ENCODE results near the gene FADS3. TPM values are rescaled to one million over a fixed set of nuclear protein-coding genes. Genes with fewer than 3 reads are reported as not detected.

Gene FADS3
- total and polyA plus RNA-seq, 2 of the 13 experiments (the other 11 are each of a cell fraction or from before 2014, with no cell fraction given) = 13.4 to 23.2 TPM

DNA sequence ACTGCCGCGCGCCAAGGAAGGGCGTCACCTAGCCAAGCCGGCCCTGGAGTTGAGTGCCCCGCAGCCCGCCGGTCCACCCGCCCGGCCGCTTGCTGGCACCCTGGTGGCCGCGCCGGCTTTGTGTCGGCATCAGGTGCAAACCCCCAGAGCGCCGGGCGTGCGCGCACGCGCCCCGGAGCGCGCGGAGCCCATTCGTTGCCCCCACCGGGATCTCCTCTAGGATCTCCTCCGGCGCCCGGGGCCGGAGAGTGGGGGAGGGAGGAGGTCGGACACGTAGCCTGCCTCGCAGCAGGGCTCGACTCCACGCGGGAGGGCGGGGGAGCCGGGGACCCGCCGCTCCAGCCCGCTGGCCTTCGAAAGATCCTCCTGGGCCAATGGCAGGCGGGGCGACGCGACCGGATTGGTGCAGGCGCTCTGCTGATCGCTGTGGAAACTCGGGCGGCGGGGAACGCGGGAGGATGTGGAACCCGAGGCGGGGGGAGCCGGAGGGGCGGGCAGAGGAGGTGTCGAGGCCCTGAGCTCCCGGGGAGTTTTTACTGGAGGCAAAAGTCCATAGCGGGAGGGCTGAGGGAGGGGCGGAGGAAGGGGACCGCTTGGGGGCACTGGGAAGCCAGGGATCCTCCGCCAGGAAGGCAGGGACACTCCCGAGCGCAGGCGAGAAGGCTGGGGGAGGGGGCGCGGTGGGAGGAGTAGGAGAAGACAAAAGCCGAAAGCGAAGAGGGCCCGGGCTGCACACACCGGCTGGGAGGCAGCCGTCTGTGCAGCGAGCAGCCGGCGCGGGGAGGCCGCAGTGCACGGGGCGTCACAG, 63.6 kb downstream of the FADS3 start, which contains the start of gene FADS2 (continued):
- TF ChIP-seq, protein P1, sequence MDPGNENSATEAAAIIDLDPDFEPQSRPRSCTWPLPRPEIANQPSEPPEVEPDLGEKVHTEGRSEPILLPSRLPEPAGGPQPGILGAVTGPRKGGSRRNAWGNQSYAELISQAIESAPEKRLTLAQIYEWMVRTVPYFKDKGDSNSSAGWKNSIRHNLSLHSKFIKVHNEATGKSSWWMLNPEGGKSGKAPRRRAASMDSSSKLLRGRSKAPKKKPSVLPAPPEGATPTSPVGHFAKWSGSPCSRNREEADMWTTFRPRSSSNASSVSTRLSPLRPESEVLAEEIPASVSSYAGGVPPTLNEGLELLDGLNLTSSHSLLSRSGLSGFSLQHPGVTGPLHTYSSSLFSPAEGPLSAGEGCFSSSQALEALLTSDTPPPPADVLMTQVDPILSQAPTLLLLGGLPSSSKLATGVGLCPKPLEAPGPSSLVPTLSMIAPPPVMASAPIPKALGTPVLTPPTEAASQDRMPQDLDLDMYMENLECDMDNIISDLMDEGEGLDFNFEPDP (CRISPR knock-in tag; conservative IDR thresholded peaks at IDR 0.05) = no peak
- no peak for TF ChIP-seq NFIB (CRISPR knock-in tag; IDR thresholded peaks at IDR 0.05; ENCODE audit: borderline replicate concordance)
- TF ChIP-seq, protein P2, sequence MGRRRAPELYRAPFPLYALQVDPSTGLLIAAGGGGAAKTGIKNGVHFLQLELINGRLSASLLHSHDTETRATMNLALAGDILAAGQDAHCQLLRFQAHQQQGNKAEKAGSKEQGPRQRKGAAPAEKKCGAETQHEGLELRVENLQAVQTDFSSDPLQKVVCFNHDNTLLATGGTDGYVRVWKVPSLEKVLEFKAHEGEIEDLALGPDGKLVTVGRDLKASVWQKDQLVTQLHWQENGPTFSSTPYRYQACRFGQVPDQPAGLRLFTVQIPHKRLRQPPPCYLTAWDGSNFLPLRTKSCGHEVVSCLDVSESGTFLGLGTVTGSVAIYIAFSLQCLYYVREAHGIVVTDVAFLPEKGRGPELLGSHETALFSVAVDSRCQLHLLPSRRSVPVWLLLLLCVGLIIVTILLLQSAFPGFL (CRISPR knock-in tag; IDR thresholded peaks at IDR 0.05) = no peak
- TF ChIP-seq, protein P3, sequence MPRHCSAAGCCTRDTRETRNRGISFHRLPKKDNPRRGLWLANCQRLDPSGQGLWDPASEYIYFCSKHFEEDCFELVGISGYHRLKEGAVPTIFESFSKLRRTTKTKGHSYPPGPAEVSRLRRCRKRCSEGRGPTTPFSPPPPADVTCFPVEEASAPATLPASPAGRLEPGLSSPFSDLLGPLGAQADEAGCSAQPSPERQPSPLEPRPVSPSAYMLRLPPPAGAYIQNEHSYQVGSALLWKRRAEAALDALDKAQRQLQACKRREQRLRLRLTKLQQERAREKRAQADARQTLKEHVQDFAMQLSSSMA (CRISPR knock-in tag; IDR thresholded peaks at IDR 0.05) = no peak
- TF ChIP-seq, protein P4, sequence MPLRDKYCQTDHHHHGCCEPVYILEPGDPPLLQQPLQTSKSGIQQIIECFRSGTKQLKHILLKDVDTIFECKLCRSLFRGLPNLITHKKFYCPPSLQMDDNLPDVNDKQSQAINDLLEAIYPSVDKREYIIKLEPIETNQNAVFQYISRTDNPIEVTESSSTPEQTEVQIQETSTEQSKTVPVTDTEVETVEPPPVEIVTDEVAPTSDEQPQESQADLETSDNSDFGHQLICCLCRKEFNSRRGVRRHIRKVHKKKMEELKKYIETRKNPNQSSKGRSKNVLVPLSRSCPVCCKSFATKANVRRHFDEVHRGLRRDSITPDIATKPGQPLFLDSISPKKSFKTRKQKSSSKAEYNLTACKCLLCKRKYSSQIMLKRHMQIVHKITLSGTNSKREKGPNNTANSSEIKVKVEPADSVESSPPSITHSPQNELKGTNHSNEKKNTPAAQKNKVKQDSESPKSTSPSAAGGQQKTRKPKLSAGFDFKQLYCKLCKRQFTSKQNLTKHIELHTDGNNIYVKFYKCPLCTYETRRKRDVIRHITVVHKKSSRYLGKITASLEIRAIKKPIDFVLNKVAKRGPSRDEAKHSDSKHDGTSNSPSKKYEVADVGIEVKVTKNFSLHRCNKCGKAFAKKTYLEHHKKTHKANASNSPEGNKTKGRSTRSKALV (CRISPR knock-in tag; IDR thresholded peaks at IDR 0.05) = no peak
- TF ChIP-seq, protein P5, sequence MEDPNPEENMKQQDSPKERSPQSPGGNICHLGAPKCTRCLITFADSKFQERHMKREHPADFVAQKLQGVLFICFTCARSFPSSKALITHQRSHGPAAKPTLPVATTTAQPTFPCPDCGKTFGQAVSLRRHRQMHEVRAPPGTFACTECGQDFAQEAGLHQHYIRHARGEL (CRISPR knock-in tag; IDR thresholded peaks at IDR 0.05) = no peak
- TF ChIP-seq, protein P6, sequence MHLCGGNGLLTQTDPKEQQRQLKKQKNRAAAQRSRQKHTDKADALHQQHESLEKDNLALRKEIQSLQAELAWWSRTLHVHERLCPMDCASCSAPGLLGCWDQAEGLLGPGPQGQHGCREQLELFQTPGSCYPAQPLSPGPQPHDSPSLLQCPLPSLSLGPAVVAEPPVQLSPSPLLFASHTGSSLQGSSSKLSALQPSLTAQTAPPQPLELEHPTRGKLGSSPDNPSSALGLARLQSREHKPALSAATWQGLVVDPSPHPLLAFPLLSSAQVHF (CRISPR knock-in tag; IDR thresholded peaks at IDR 0.05) = 0 out of 2 replicates have a peak, but pooled peaks have one; percentile 45
- no peak for TF ChIP-seq ZNF564 (CRISPR knock-in tag; IDR thresholded peaks at IDR 0.05)
- 0 out of 2 replicates have a peak, but pooled peaks have one; percentile 47 for TF ChIP-seq ZBTB3 (CRISPR knock-in tag; IDR thresholded peaks at IDR 0.05; ENCODE audit: borderline replicate concordance, low read depth)
- TF ChIP-seq, protein P7, sequence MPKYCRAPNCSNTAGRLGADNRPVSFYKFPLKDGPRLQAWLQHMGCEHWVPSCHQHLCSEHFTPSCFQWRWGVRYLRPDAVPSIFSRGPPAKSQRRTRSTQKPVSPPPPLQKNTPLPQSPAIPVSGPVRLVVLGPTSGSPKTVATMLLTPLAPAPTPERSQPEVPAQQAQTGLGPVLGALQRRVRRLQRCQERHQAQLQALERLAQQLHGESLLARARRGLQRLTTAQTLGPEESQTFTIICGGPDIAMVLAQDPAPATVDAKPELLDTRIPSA (CRISPR knock-in tag; IDR thresholded peaks at IDR 0.05; ENCODE audit: borderline replicate concordance) = no peak
- no peak for TF ChIP-seq PHB2 (IDR thresholded peaks at IDR 0.05; ENCODE audit: partially characterized antibody)
- TF ChIP-seq YEATS2 (CRISPR knock-in tag; IDR thresholded peaks at IDR 0.05; ENCODE audit: borderline replicate concordance) = no peak
- no peak for TF ChIP-seq SOX13 (IDR thresholded peaks at IDR 0.05)
- TF ChIP-seq SOX13 (CRISPR knock-in tag; conservative IDR thresholded peaks at IDR 0.05 in 1 of 2, IDR thresholded peaks at IDR 0.05 in 1 of 2) = no peak; a peak in 1 of 4 replicates
- no peak for TF ChIP-seq TAF15 (IDR thresholded peaks at IDR 0.05; ENCODE audit: low read depth, low read length, poor library complexity, severe bottlenecking)
- no peak for TF ChIP-seq CBX1 (IDR thresholded peaks at IDR 0.05; ENCODE audit: low read depth)
- TF ChIP-seq, protein P8, sequence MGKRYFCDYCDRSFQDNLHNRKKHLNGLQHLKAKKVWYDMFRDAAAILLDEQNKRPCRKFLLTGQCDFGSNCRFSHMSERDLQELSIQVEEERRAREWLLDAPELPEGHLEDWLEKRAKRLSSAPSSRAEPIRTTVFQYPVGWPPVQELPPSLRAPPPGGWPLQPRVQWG (CRISPR knock-in tag; IDR thresholded peaks at IDR 0.05; ENCODE audit: borderline replicate concordance, low read depth) = no peak
- TF ChIP-seq NFRKB (IDR thresholded peaks at IDR 0.05) = no peak
- TF ChIP-seq, protein P9, sequence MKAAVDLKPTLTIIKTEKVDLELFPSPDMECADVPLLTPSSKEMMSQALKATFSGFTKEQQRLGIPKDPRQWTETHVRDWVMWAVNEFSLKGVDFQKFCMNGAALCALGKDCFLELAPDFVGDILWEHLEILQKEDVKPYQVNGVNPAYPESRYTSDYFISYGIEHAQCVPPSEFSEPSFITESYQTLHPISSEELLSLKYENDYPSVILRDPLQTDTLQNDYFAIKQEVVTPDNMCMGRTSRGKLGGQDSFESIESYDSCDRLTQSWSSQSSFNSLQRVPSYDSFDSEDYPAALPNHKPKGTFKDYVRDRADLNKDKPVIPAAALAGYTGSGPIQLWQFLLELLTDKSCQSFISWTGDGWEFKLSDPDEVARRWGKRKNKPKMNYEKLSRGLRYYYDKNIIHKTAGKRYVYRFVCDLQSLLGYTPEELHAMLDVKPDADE (CRISPR knock-in tag; IDR thresholded peaks at IDR 0.05) = no peak
- TF ChIP-seq ZFY (CRISPR knock-in tag; IDR thresholded peaks at IDR 0.05) = no peak; the same call in none of the 2 replicates
